Measurements from ENCODE around the gene AIG1. TPM values are rescaled to one million over a fixed set of nuclear protein-coding genes. Genes with fewer than 3 reads are reported as not detected.
"Not testable (repeated sequence)": the region's sequence is repeated elsewhere in the genome, so short reads cannot be mapped to it uniquely, and the experiment has no call there.

The AIG1 gene
- total RNA-seq, 6 donors from 2014 or later, result 6.3 to 26.6 (median 20.8) TPM

- WGBS, 2 donors, result 91 to 94% methylated on average over 4 of the region's 4 CpGs
- H3K27me3 ChIP-seq, result no peaks in the 10 kb centered on the region
- H3K36me3 ChIP-seq, result no peaks in the 10 kb centered on the region
- no peak for TF ChIP-seq POLR2A (IDR thresholded peaks at IDR 0.05)
- no peak for TF ChIP-seq EP300 (IDR thresholded peaks at IDR 0.05)
- TF ChIP-seq POLR2AphosphoS5 (IDR thresholded peaks at IDR 0.05), result no peak
- TF ChIP-seq CTCF (IDR thresholded peaks at IDR 0.05), result no peak
- ATAC-seq (ENCODE audit: low FRiP score in 2 of 2) (no peak), DNase-seq (no peak)
- H3K4me3 ChIP-seq, result no peak overlapping the region
- no peaks in the 10 kb centered on the region for H3K9me3 ChIP-seq
- H3K27ac ChIP-seq, result no peak overlapping the region
- H3K4me1 ChIP-seq, result no peaks in the 10 kb centered on the region
Observed at GRCh38 chr6:143336446-143337152, 275.9 kb downstream of the AIG1 start.

DNA sequence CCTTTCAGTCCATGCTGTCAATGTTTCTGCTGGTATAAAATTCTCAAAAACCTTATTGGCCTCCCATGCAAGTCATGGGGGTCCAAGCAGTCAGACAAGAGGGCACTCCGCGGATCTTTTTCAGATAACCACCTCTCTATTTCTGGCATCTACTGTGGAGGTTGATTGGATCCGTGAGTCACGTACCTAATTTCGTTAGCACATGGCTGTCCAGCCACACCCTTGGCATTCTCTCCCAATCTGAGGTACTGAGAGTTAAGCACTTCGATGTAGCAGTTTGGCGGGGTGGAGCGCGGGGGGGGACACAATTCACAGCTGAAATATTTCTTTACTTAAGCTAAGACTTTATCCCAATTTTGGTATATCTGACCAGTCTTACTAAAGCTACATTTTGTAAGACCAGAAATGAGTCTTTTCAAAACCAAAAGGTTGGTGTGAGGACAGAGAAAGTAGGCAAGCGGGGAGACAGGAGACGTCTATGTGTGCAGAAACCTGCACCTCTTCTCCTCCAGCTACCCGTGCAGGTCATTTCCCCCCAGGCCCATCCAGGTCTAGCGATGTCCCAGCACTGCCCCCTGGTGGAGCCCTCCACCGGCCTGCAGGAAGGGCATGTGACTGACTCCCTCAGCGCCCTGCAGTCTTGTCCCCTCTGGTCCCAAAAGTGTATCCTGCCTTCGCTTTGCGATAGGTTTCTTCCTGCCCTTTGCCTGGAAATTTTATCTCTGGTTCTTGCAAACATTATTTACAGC lies 276.7 kb downstream of the AIG1 start:
- WGBS, 2 donors, result 84 to 90% methylated on average over 17 of the region's 17 CpGs
- TF ChIP-seq POLR2A (IDR thresholded peaks at IDR 0.05), result no peak
- TF ChIP-seq POLR2AphosphoS5 (IDR thresholded peaks at IDR 0.05), result no peak
- TF ChIP-seq CTCF (IDR thresholded peaks at IDR 0.05), result peak in 4 of 6 experiments; percentile 11 to 37 (median 28)
- no peak for ATAC-seq (ENCODE audit: low FRiP score in 2 of 2)

DNA sequence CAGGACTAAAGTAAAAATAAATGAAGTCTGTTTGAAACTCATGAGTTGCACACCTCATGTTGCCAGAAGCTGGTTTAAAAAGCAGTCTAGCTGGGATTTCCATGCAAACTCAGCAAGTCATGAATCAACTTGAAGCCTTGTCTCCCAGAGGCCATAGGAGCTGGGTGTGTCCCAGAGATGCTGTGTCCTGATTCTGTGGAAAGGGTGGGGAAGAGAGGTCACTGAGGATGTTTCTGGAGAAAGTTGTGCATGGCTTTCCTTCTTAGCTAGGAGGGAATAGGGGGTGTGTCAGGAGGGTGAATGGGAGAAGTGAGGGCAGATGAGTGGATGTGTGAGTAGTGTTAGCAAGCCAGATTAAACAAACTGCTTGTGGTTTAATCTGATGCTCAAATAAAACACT lies 278.5 kb downstream of the AIG1 start:
- no peak overlapping the region for H3K27ac ChIP-seq
- no peak overlapping the region for H3K4me3 ChIP-seq
- DNase-seq, result no peak
- no peaks in the 10 kb centered on the region for H3K4me1 ChIP-seq
- no peaks in the 10 kb centered on the region for H3K9me3 ChIP-seq
- no peaks in the 10 kb centered on the region for H3K36me3 ChIP-seq
- ATAC-seq (ENCODE audit: low FRiP score in 2 of 2), result no peak
- no peak for TF ChIP-seq POLR2A (IDR thresholded peaks at IDR 0.05)
- no peak for TF ChIP-seq EP300 (IDR thresholded peaks at IDR 0.05)
- TF ChIP-seq POLR2AphosphoS5 (IDR thresholded peaks at IDR 0.05), result no peak
- no peak for TF ChIP-seq CTCF (IDR thresholded peaks at IDR 0.05)
- no peaks in the 10 kb centered on the region for H3K27me3 ChIP-seq

More for the DNA sequence above, 276.7 kb downstream of the AIG1 start:
- no peak overlapping the region for H3K4me3 ChIP-seq
- H3K36me3 ChIP-seq, result no peaks in the 10 kb centered on the region
- no peak overlapping the region for H3K27ac ChIP-seq
- no peaks in the 10 kb centered on the region for H3K4me1 ChIP-seq
- peak in 1 of 2 donors; percentile 68 for DNase-seq
- no peaks in the 10 kb centered on the region for H3K27me3 ChIP-seq
- H3K9me3 ChIP-seq, result no peaks in the 10 kb centered on the region

- not testable (repeated sequence) for ATAC-seq (ENCODE audit: low FRiP score in 2 of 2); H3K4me3 ChIP-seq; H3K27ac ChIP-seq; H3K27me3 ChIP-seq; H3K9me3 ChIP-seq; DNase-seq; H3K36me3 ChIP-seq; H3K4me1 ChIP-seq
- WGBS, 2 donors, result 91 to 94% methylated on average over 7 of the region's 7 CpGs
Observed at GRCh38 chr6:143345477-143345876, 284.8 kb downstream of the AIG1 start.

DNA sequence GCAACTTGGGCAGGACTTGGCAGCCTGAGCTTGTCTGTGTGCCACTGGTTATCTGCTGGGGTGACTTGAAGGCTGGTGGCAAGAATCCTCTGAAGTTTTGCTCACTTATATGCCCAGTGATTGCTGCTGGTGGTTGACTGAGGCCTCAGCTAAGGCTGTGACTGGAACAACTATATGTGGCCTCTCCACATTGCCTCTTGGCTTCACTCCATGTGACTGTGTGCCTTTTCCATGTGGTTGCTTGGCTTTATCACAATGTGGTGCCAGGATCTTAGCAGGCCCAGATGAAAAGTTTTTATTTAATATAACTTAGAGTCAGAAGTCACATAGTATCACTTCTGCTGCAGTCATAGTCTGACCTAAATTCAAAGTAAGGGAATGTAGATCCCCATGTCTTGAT lies 285.3 kb downstream of the AIG1 start:
- no peak overlapping the region for H3K4me3 ChIP-seq
- H3K27ac ChIP-seq, result no peak overlapping the region
- DNase-seq (no peak), ATAC-seq (ENCODE audit: low FRiP score in 2 of 2) (no peak)
- H3K36me3 ChIP-seq, result no peaks in the 10 kb centered on the region
- H3K9me3 ChIP-seq, result no peaks in the 10 kb centered on the region
- no peaks in the 10 kb centered on the region for H3K4me1 ChIP-seq
- TF ChIP-seq POLR2AphosphoS5 (IDR thresholded peaks at IDR 0.05), result no peak
- no peak for TF ChIP-seq EP300 (IDR thresholded peaks at IDR 0.05)
- TF ChIP-seq CTCF (IDR thresholded peaks at IDR 0.05), result no peak
- no peak for TF ChIP-seq POLR2A (IDR thresholded peaks at IDR 0.05)
- H3K27me3 ChIP-seq, result no peaks in the 10 kb centered on the region
